ENCODE results near the gene ADM2. TPM values are rescaled to one million over a fixed set of nuclear protein-coding genes. Genes with fewer than 3 reads are reported as not detected.

ADM2 gene
- total RNA-seq, 1 donor from 2014 or later: under 0.01 TPM

GRCh38 chr22:50474710-50475651, 6.4 kb upstream of the ADM2 start, which contains the start of gene SBF1:
TSS of gene SBF1 (minus strand) at chr22:50475035. CDS start at chr22:50474840, 195 bp downstream.
- Histone ChIP-seq H3K4me1 (ENCODE audit: control insufficient read depth in 3 of 3, insufficient read depth in 3 of 3, low read length in 3 of 3) (peaks cover 43 to 48% (median 46%) of the 10 kb centered on the region in 3 donors), H3K27me3 (ENCODE audit: control insufficient read depth in 3 of 3, insufficient read depth in 3 of 3, low read length in 3 of 3) (peaks cover 4 to 7% (median 6%) of the 10 kb centered on the region in 3 donors), H3K36me3 (ENCODE audit: control insufficient read depth in 3 of 3, insufficient read depth in 3 of 3, low read length in 3 of 3) (no peaks in the 10 kb centered on the region), H3K27ac (ENCODE audit: low read depth, low read length) (peak within 1 kb of the TSS; percentile 58), H3K9me3 (ENCODE audit: control insufficient read depth in 3 of 3, low read length in 3 of 3) (no peaks in the 10 kb centered on the region), H3K9ac (ENCODE audit: low read depth in 1 of 3, low read length in 3 of 3) (peak within 1 kb of the TSS; percentile 73 to 85 (median 81)), H3K4me3 (ENCODE audit: low read length in 3 of 3) (peak within 1 kb of the TSS; percentile 78 to 80 (median 78))

- Histone ChIP-seq H3K4me1 (ENCODE audit: control insufficient read depth in 3 of 3, insufficient read depth in 3 of 3, low read length in 3 of 3) (peaks cover 37 to 41% (median 40%) of the 10 kb centered on the region in 3 donors), H3K9me3 (ENCODE audit: control insufficient read depth in 3 of 3, low read length in 3 of 3) (no peaks in the 10 kb centered on the region), H3K36me3 (ENCODE audit: control insufficient read depth in 3 of 3, insufficient read depth in 3 of 3, low read length in 3 of 3) (no peaks in the 10 kb centered on the region), H3K4me3 (ENCODE audit: low read length in 3 of 3) (peak overlapping the region; percentile 62 to 78 (median 78)), H3K27me3 (ENCODE audit: control insufficient read depth in 3 of 3, insufficient read depth in 3 of 3, low read length in 3 of 3) (peaks cover 10 to 14% (median 10%) of the 10 kb centered on the region in 3 donors), H3K9ac (ENCODE audit: low read depth in 1 of 3, low read length in 3 of 3) (peak overlapping the region; percentile 65 to 79 (median 73)), H3K27ac (ENCODE audit: low read depth, low read length) (no peak overlapping the region)
These were observed 5.7 kb upstream of the ADM2 start for GRCh38 chr22:50475652-50476002.

- peaks cover 26 to 29% (median 28%) of the 10 kb centered on the region in 3 donors for H3K4me1 ChIP-seq (ENCODE audit: control insufficient read depth in 3 of 3, insufficient read depth in 3 of 3, low read length in 3 of 3)
- no peaks in the 10 kb centered on the region for H3K9me3 ChIP-seq (ENCODE audit: control insufficient read depth in 3 of 3, low read length in 3 of 3)
- peaks cover 15 to 26% (median 21%) of the 10 kb centered on the region in 3 donors for H3K27me3 ChIP-seq (ENCODE audit: control insufficient read depth in 3 of 3, insufficient read depth in 3 of 3, low read length in 3 of 3)
- H3K36me3 ChIP-seq (ENCODE audit: control insufficient read depth in 3 of 3, insufficient read depth in 3 of 3, low read length in 3 of 3): no peaks in the 10 kb centered on the region
- H3K9ac ChIP-seq (ENCODE audit: low read depth in 1 of 3, low read length in 3 of 3): peak overlapping the region in 1 of 3 donors; percentile 3
- H3K27ac ChIP-seq (ENCODE audit: low read depth, low read length): no peak overlapping the region
- H3K4me3 ChIP-seq (ENCODE audit: low read length in 3 of 3): no peak overlapping the region
These were observed 4.5 kb upstream of the ADM2 start for GRCh38 chr22:50476868-50477267.

DNA sequence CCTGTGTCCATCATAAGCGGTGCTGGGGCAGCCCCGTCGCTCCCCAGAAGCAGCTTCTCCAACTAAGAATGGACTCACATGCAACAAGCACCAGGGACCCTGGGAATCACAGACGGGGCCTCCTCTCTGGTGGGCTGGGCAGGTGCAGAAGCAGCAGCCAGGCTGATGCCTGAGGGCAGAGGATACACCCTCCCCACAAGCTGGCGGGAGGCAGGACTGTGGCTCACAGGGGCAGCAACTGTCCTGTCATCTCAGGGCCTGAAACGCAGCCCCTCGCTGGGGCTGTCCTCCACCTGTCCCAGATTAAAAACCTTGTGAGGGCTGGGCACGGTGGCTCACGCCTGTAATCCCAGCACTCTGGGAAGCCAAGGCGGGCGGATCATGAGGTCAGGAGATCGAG, 3.4 kb upstream of the ADM2 start:
- Histone ChIP-seq H3K9ac (ENCODE audit: low read depth in 1 of 3, low read length in 3 of 3) (no peak overlapping the region), H3K36me3 (ENCODE audit: control insufficient read depth in 3 of 3, insufficient read depth in 3 of 3, low read length in 3 of 3) (no peaks in the 10 kb centered on the region), H3K27ac (ENCODE audit: low read depth, low read length) (no peak overlapping the region), H3K27me3 (ENCODE audit: control insufficient read depth in 3 of 3, insufficient read depth in 3 of 3, low read length in 3 of 3) (peaks cover 23 to 36% (median 32%) of the 10 kb centered on the region in 3 donors), H3K4me1 (ENCODE audit: control insufficient read depth in 3 of 3, insufficient read depth in 3 of 3, low read length in 3 of 3) (peaks cover 17 to 18% (median 18%) of the 10 kb centered on the region in 3 donors), H3K9me3 (ENCODE audit: control insufficient read depth in 3 of 3, low read length in 3 of 3) (no peaks in the 10 kb centered on the region), H3K4me3 (ENCODE audit: low read length in 3 of 3) (no peak overlapping the region)

DNA sequence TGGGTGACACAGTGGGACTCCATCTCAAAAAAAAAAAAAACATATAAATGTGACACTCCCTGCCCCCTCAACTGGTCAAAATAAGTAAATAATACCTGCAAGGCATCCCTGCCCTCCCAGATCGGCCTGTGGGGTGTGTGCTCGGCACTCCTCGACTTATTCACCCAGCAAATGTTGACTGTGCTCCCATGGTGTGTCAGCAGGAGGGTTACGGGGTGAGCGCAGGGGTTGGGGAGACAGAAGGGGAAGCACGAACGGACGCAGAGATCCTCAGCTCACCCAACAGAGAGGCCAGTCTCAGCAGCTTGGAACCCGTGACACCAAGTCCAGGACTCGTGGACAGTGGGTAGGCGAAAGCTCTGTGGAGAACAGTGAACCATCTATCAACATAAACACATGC, 1.6 kb upstream of the ADM2 start:
- Histone ChIP-seq H3K27me3 (ENCODE audit: control insufficient read depth in 3 of 3, insufficient read depth in 3 of 3, low read length in 3 of 3) (peaks cover 36 to 49% (median 45%) of the 10 kb centered on the region in 3 donors), H3K9ac (ENCODE audit: low read depth in 1 of 3, low read length in 3 of 3) (no peak overlapping the region), H3K36me3 (ENCODE audit: control insufficient read depth in 3 of 3, insufficient read depth in 3 of 3, low read length in 3 of 3) (no peaks in the 10 kb centered on the region), H3K9me3 (ENCODE audit: control insufficient read depth in 3 of 3, low read length in 3 of 3) (no peaks in the 10 kb centered on the region), H3K27ac (ENCODE audit: low read depth, low read length) (no peak overlapping the region), H3K4me1 (ENCODE audit: control insufficient read depth in 3 of 3, insufficient read depth in 3 of 3, low read length in 3 of 3) (peaks cover 4 to 6% (median 6%) of the 10 kb centered on the region in 3 donors), H3K4me3 (ENCODE audit: low read length in 3 of 3) (no peak overlapping the region)

GRCh38 chr22:50481045-50481439, 301 bp upstream of the ADM2 start:
- Histone ChIP-seq H3K36me3 (ENCODE audit: control insufficient read depth in 3 of 3, insufficient read depth in 3 of 3, low read length in 3 of 3) (no peaks in the 10 kb centered on the region), H3K9ac (ENCODE audit: low read depth in 1 of 3, low read length in 3 of 3) (no peak overlapping the region), H3K4me1 (ENCODE audit: control insufficient read depth in 3 of 3, insufficient read depth in 3 of 3, low read length in 3 of 3) (no peaks in the 10 kb centered on the region), H3K4me3 (ENCODE audit: low read length in 3 of 3) (no peak overlapping the region), H3K27me3 (ENCODE audit: control insufficient read depth in 3 of 3, insufficient read depth in 3 of 3, low read length in 3 of 3) (peaks cover 42 to 56% (median 55%) of the 10 kb centered on the region in 3 donors), H3K27ac (ENCODE audit: low read depth, low read length) (no peak overlapping the region), H3K9me3 (ENCODE audit: control insufficient read depth in 3 of 3, low read length in 3 of 3) (no peaks in the 10 kb centered on the region)

GRCh38 chr22:50482107-50483074, 1.0 kb downstream of the ADM2 start:
- peaks cover 42 to 66% (median 63%) of the 10 kb centered on the region in 3 donors for H3K27me3 ChIP-seq (ENCODE audit: control insufficient read depth in 3 of 3, insufficient read depth in 3 of 3, low read length in 3 of 3)
- H3K4me3 ChIP-seq (ENCODE audit: low read length in 3 of 3): no peak overlapping the region

DNA sequence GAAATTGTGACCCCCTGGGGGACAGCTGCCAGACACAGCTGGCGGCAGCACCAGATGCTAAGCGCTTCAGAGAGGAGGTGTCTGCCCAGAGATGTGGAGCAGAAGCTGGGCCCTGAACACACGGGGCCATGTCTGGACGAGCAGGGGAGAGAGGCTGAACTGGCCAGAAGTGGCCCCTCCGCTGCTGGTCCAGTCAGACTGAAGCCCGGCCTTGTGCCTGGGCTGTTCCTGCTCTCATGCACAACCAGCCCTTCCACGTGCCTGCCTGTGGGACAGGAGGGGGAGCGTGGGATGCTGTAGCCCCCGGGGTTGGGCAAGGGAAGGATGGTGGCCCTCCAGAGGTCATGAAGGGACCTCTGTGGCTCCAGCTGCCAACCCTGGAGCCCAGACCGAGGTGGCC, 1.8 kb downstream of the ADM2 start:
- no peaks in the 10 kb centered on the region for H3K4me1 ChIP-seq (ENCODE audit: control insufficient read depth in 3 of 3, insufficient read depth in 3 of 3, low read length in 3 of 3)
- H3K27me3 ChIP-seq (ENCODE audit: control insufficient read depth in 3 of 3, insufficient read depth in 3 of 3, low read length in 3 of 3): peaks cover 44 to 72% (median 70%) of the 10 kb centered on the region in 3 donors
- no peaks in the 10 kb centered on the region for H3K9me3 ChIP-seq (ENCODE audit: control insufficient read depth in 3 of 3, low read length in 3 of 3)
- H3K9ac ChIP-seq (ENCODE audit: low read depth in 1 of 3, low read length in 3 of 3): no peak overlapping the region
- H3K4me3 ChIP-seq (ENCODE audit: low read length in 3 of 3): no peak overlapping the region
- H3K27ac ChIP-seq (ENCODE audit: low read depth, low read length): no peak overlapping the region
- H3K36me3 ChIP-seq (ENCODE audit: control insufficient read depth in 3 of 3, insufficient read depth in 3 of 3, low read length in 3 of 3): no peaks in the 10 kb centered on the region

More at GRCh38 chr22:50482107-50483074, 1.0 kb downstream of the ADM2 start:
- no peak overlapping the region for H3K9ac ChIP-seq (ENCODE audit: low read depth in 1 of 3, low read length in 3 of 3)
- H3K4me1 ChIP-seq (ENCODE audit: control insufficient read depth in 3 of 3, insufficient read depth in 3 of 3, low read length in 3 of 3): no peaks in the 10 kb centered on the region
- H3K36me3 ChIP-seq (ENCODE audit: control insufficient read depth in 3 of 3, insufficient read depth in 3 of 3, low read length in 3 of 3): no peaks in the 10 kb centered on the region
- H3K9me3 ChIP-seq (ENCODE audit: control insufficient read depth in 3 of 3, low read length in 3 of 3): no peaks in the 10 kb centered on the region
- no peak overlapping the region for H3K27ac ChIP-seq (ENCODE audit: low read depth, low read length)

DNA sequence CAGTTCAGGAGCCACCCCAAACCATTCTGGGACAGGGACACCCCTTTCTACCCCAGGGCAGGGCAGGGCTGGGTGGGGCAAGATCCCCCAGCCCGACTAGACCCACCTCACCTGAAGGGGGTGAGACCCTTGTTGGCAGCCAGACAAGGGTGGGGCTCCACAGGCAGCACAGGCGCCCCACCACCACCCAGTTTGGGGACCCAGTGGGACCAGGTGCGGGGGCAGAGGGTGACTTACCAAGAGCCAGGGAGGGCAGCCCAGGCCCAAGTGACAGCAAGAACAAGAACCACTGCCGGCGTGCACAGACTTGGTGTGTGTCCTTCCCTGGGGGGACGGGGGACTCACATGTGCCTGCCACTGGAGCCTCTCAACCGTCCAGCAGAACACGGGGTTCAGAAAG, 2.2 kb downstream of the ADM2 start:
- H3K27ac ChIP-seq (ENCODE audit: low read depth, low read length): no peak overlapping the region
- peaks cover 45 to 72% (median 69%) of the 10 kb centered on the region in 3 donors for H3K27me3 ChIP-seq (ENCODE audit: control insufficient read depth in 3 of 3, insufficient read depth in 3 of 3, low read length in 3 of 3)
- no peak overlapping the region for H3K9ac ChIP-seq (ENCODE audit: low read depth in 1 of 3, low read length in 3 of 3)
- no peaks in the 10 kb centered on the region for H3K36me3 ChIP-seq (ENCODE audit: control insufficient read depth in 3 of 3, insufficient read depth in 3 of 3, low read length in 3 of 3)
- no peaks in the 10 kb centered on the region for H3K4me1 ChIP-seq (ENCODE audit: control insufficient read depth in 3 of 3, insufficient read depth in 3 of 3, low read length in 3 of 3)
- H3K9me3 ChIP-seq (ENCODE audit: control insufficient read depth in 3 of 3, low read length in 3 of 3): no peaks in the 10 kb centered on the region
- no peak overlapping the region for H3K4me3 ChIP-seq (ENCODE audit: low read length in 3 of 3)
